Adrenal gland (tissue), 5 donors: Measurements from ENCODE around the gene MRGPRF.

ENCODE experiments used
- CTCF ChIP-seq, 6 experiments: fragments of 450-650 bp in 4 of 6; fragments of 200-600 bp in 2 of 6; sonication (generic) in 1 of 6; IDR thresholded peaks; 1 replicate in 5 of 6; 2 replicates in 1 of 6; pipeline versions ENCODE4 v1.5.1 to v1.8.0; 2016 to 2021; ENCODE audit warnings: antibody characterized with exemption in 6 of 6, mild to moderate bottlenecking in 2 of 6, moderate library complexity in 1 of 6
- POLR2A ChIP-seq, 2 donors: fragments of 450-650 bp; IDR thresholded peaks; one replicate each; pipeline ENCODE4 v1.6.1; 2017; ENCODE audit warnings: antibody characterized with exemption in 2 of 2, mild to moderate bottlenecking in 2 of 2, moderate library complexity in 1 of 2
- donor health status: DM: no; HTN: no; CAD: no.

- TF ChIP-seq CTCF (IDR thresholded peaks at IDR 0.05) (no peak), POLR2A (IDR thresholded peaks at IDR 0.05) (no peak)
Measured at GRCh38 chr11:69014084-69014851, 1.2 kb upstream of the MRGPRF start.
